WTC11 (cell line): Measurements from ENCODE around the gene RPL31. TPM values are rescaled to one million over a fixed set of nuclear protein-coding genes. Genes with fewer than 3 reads are reported as not detected.

Source experiments
- ATAC-seq: fragments of 200-7000 bp; cut with Tn5 transposase; 2 replicates; pipeline ENCODE4 v1.10.0; 2021; ENCODE audit warnings: mild to moderate bottlenecking, moderate library complexity
- CTCF ChIA-PET: fragments of 300-600 bp; sonication (Branson Sonifier 250); formaldehyde crosslinking; loops from one replicate; lab custom pipeline; 2021; ENCODE audit warnings: antibody characterized with exemption; lab: Charles Lee
- POLR2A ChIA-PET: fragments of 350-600 bp; sonication (Branson Sonifier 250); formaldehyde crosslinking; loops from one replicate; lab custom pipeline; 2021; ENCODE audit warnings: antibody characterized with exemption; lab: Charles Lee
- DNase-seq: peaks from one replicate; pipeline ENCODE4 v3.0.0; 2021; ENCODE audit warnings: low spot score
- H3K27ac Mint-ChIP-seq: 2 replicates; pipeline ENCODE4 v1.8.0; 2021; ENCODE audit warnings: mixed read lengths
- H3K27me3 Mint-ChIP-seq: 2 replicates; pipeline ENCODE4 v1.8.0; 2021; ENCODE audit warnings: low read depth, mild to moderate bottlenecking, moderate library complexity, mixed read lengths
- H3K36me3 Mint-ChIP-seq: 2 replicates; pipeline ENCODE4 v1.8.0; 2021; ENCODE audit warnings: mixed read lengths
- H3K4me1 Mint-ChIP-seq: 2 replicates; pipeline ENCODE4 v1.8.0; 2022; ENCODE audit warnings: mixed read lengths
- H3K4me3 Mint-ChIP-seq: 2 replicates; pipeline ENCODE4 v1.8.0; 2021; ENCODE audit warnings: mild to moderate bottlenecking, moderate library complexity, mixed read lengths
- H3K9me3 Mint-ChIP-seq: 2 replicates; pipeline ENCODE4 v1.8.0; 2021; ENCODE audit warnings: mixed read lengths
- AR ChIP-seq: fragments of 250-450 bp; sonication (Bioruptor Pico); IDR thresholded peaks from 2 replicates; pipeline ENCODE4 v1.9.0; 2021; ENCODE audit warnings: mild to moderate bottlenecking
- ATF2 ChIP-seq: sonication (generic); formaldehyde crosslinking; IDR thresholded peaks from 2 replicates; pipeline ENCODE4 v1.8.1; 2022; ENCODE audit warnings: low read depth, missing genetic modification reagents, borderline replicate concordance
- CBFB ChIP-seq: sonication (generic); formaldehyde crosslinking; IDR thresholded peaks from 2 replicates; pipeline ENCODE4 v1.8.1; 2022; ENCODE audit warnings: mild to moderate bottlenecking, low read depth, missing genetic modification reagents
- CREB1 ChIP-seq: sonication (generic); formaldehyde crosslinking; IDR thresholded peaks from 2 replicates; pipeline ENCODE4 v1.8.0; 2023; ENCODE audit warnings: mild to moderate bottlenecking, missing genetic modification reagents
- HMGA2 ChIP-seq: fragments of 250-450 bp; sonication (Bioruptor Pico); IDR thresholded peaks from 2 replicates; pipeline ENCODE4 v1.4.0; 2021; ENCODE audit warnings: mild to moderate bottlenecking, moderate library complexity
- IRF1 ChIP-seq: sonication (generic); formaldehyde crosslinking; IDR thresholded peaks from 2 replicates; pipeline ENCODE4 v1.8.0; 2023; ENCODE audit warnings: missing genetic modification reagents
- IRF2 ChIP-seq: sonication (generic); formaldehyde crosslinking; IDR thresholded peaks from 2 replicates; pipeline ENCODE4 v1.8.0; 2022; ENCODE audit warnings: low read depth, missing genetic modification reagents, borderline replicate concordance
- JAZF1 ChIP-seq: fragments of 250-450 bp; sonication (Bioruptor Pico); IDR thresholded peaks from 2 replicates; pipeline ENCODE4 v1.9.0; 2021; ENCODE audit warnings: moderate library complexity, mild to moderate bottlenecking, inconsistent platforms
- KAT7 ChIP-seq: sonication (generic); formaldehyde crosslinking; IDR thresholded peaks from 2 replicates; pipeline ENCODE4 v1.8.1; 2023; ENCODE audit warnings: missing genetic modification reagents, mild to moderate bottlenecking, borderline replicate concordance
- MLX ChIP-seq: sonication (generic); formaldehyde crosslinking; IDR thresholded peaks from 2 replicates; pipeline ENCODE4 v1.8.1; 2023; ENCODE audit warnings: mild to moderate bottlenecking, missing genetic modification reagents, moderate library complexity
- NFATC4 ChIP-seq: fragments of 250-450 bp; sonication (Bioruptor Pico); IDR thresholded peaks from 2 replicates; pipeline ENCODE4 v1.9.0; 2021; ENCODE audit warnings: mild to moderate bottlenecking
- NFYB ChIP-seq: sonication (generic); formaldehyde crosslinking; conservative IDR thresholded peaks from 2 replicates; pipeline ENCODE4 v1.8.0; 2022; ENCODE audit warnings: low read depth, missing genetic modification reagents
- NR2C2 ChIP-seq: sonication (generic); formaldehyde crosslinking; IDR thresholded peaks from 2 replicates; pipeline ENCODE4 v1.8.0; 2022; ENCODE audit warnings: mild to moderate bottlenecking, missing genetic modification reagents
- NR3C1 ChIP-seq: sonication (generic); formaldehyde crosslinking; conservative IDR thresholded peaks from 2 replicates; pipeline ENCODE4 v1.8.1; 2023; ENCODE audit warnings: low read depth, mild to moderate bottlenecking, missing genetic modification reagents
- PRDM15 ChIP-seq: sonication (generic); formaldehyde crosslinking; IDR thresholded peaks from 2 replicates; pipeline ENCODE4 v1.8.0; 2022; ENCODE audit warnings: missing genetic modification reagents
- SMAD3 ChIP-seq: sonication (generic); formaldehyde crosslinking; IDR thresholded peaks from 2 replicates; pipeline ENCODE4 v1.8.0; 2022; ENCODE audit warnings: missing genetic modification reagents, mild to moderate bottlenecking, borderline replicate concordance
- TCF7 ChIP-seq: sonication (generic); formaldehyde crosslinking; IDR thresholded peaks from 2 replicates; pipeline ENCODE4 v1.8.0; 2022; ENCODE audit warnings: mild to moderate bottlenecking, low read depth, missing genetic modification reagents, moderate library complexity
- USF1 ChIP-seq: sonication (generic); formaldehyde crosslinking; IDR thresholded peaks from 2 replicates; pipeline ENCODE4 v1.8.0; 2022; ENCODE audit warnings: mild to moderate bottlenecking, missing genetic modification reagents
- ZNF138 ChIP-seq: sonication (generic); formaldehyde crosslinking; conservative IDR thresholded peaks from 2 replicates; pipeline ENCODE4 v1.8.1; 2022; ENCODE audit warnings: mild to moderate bottlenecking, moderate library complexity, missing genetic modification reagents
- ZNF219 ChIP-seq: sonication (generic); formaldehyde crosslinking; IDR thresholded peaks from 2 replicates; pipeline ENCODE4 v1.8.0; 2023; ENCODE audit warnings: missing genetic modification reagents, mild to moderate bottlenecking, borderline replicate concordance
- ZNF232 ChIP-seq: sonication (generic); formaldehyde crosslinking; IDR thresholded peaks from 2 replicates; pipeline ENCODE4 v1.8.0; 2022; ENCODE audit warnings: mild to moderate bottlenecking, missing genetic modification reagents
- ZNF263 ChIP-seq: sonication (generic); formaldehyde crosslinking; IDR thresholded peaks from 2 replicates; pipeline ENCODE4 v1.8.1; 2022; ENCODE audit warnings: low read depth, mild to moderate bottlenecking, moderate library complexity, missing genetic modification reagents
- ZNF317 ChIP-seq: sonication (generic); formaldehyde crosslinking; IDR thresholded peaks from 2 replicates; pipeline ENCODE4 v1.8.1; 2023; ENCODE audit warnings: low read depth, mild to moderate bottlenecking, moderate library complexity, missing genetic modification reagents, borderline replicate concordance
- ZNF671 ChIP-seq: fragments of 250-450 bp; sonication (Bioruptor Pico); IDR thresholded peaks from 2 replicates; pipeline ENCODE4 v1.8.0; 2021; ENCODE audit warnings: mild to moderate bottlenecking
- total RNA-seq: library from RNA; stranded (reverse); gene quantifications from 3 replicates; pipeline ENCODE4 v1.2.3, GENCODE V29; 2021

RPL31 gene
- total RNA-seq, 1 experiment from 2014 or later, result 1,590 TPM

GRCh38 chr2:101025561-101025960, 23.5 kb downstream of the RPL31 start:
- Mint-ChIP-seq H3K4me3 (no peak overlapping the region), H3K36me3 (peaks cover 48% of the 10 kb centered on the region), H3K27me3 (no peaks in the 10 kb centered on the region), H3K9me3 (peaks cover 13% of the 10 kb centered on the region; the same call in 1 of the 2 replicates), H3K27ac (peak overlapping the region; percentile 65; the same call in 1 of the 2 replicates), H3K4me1 (peaks cover 15% of the 10 kb centered on the region)
- ChIA-PET POLR2A (interaction anchor here (0.9 kb wide), 1 partner anchor 18 kb away, joined by 3 read pairs; no protein-coding TSS in a partner anchor), CTCF (interaction anchor here (1.0 to 2.2 kb wide), 4 partner anchors 13 to 192 kb away, joined by 4 to 8 read pairs (median 6); no protein-coding TSS in a partner anchor)
- DNase-seq (no peak), ATAC-seq (no peak)
- TF ChIP-seq KAT7, result no peak
- no peak for TF ChIP-seq JAZF1 (CRISPR knock-in tag)
- no peak for TF ChIP-seq USF1 (CRISPR knock-in tag)
- no peak for TF ChIP-seq ZNF232 (CRISPR knock-in tag)
- TF ChIP-seq ZNF219 (CRISPR knock-in tag), result no peak
- TF ChIP-seq ZNF317 (CRISPR knock-in tag), result no peak
- TF ChIP-seq TCF7 (CRISPR knock-in tag), result no peak
- no peak for TF ChIP-seq ATF2
- no peak for TF ChIP-seq NR2C2 (CRISPR knock-in tag)
- TF ChIP-seq SMAD3 (CRISPR knock-in tag), result no peak
- no peak for TF ChIP-seq AR (CRISPR knock-in tag)
- TF ChIP-seq ZNF263 (CRISPR knock-in tag), result no peak
- no peak for TF ChIP-seq ZNF671 (CRISPR knock-in tag)
- no peak for TF ChIP-seq IRF1 (CRISPR knock-in tag)
- no peak for TF ChIP-seq IRF2 (CRISPR knock-in tag)

GRCh38 chr2:101026253-101026701, 24.2 kb downstream of the RPL31 start:
- Mint-ChIP-seq H3K27ac (peak overlapping the region; percentile 73), H3K27me3 (no peaks in the 10 kb centered on the region), H3K4me1 (peaks cover 15% of the 10 kb centered on the region), H3K9me3 (peaks cover 16% of the 10 kb centered on the region; the same call in 1 of the 2 replicates), H3K36me3 (peaks cover 48% of the 10 kb centered on the region)
- ChIA-PET CTCF (interaction anchor here (1.0 to 2.2 kb wide), 9 partner anchors 9 to 192 kb away, joined by 3 to 12 read pairs (median 7); no protein-coding TSS in a partner anchor), POLR2A (interaction anchor here (0.6 to 0.9 kb wide), 2 partner anchors 18 to 23 kb away, joined by 3 read pairs; no protein-coding TSS in a partner anchor)
- ATAC-seq, result peak; percentile 68
- no peak for TF ChIP-seq JAZF1 (CRISPR knock-in tag)
- no peak for TF ChIP-seq NFYB (CRISPR knock-in tag)
- TF ChIP-seq PRDM15, result no peak
- TF ChIP-seq USF1 (CRISPR knock-in tag), result no peak
- no peak for TF ChIP-seq CREB1 (CRISPR knock-in tag)
- TF ChIP-seq HMGA2 (CRISPR knock-in tag), result no peak
- no peak for TF ChIP-seq ZNF138
- TF ChIP-seq CBFB (CRISPR knock-in tag), result no peak
- TF ChIP-seq MLX (CRISPR knock-in tag), result no peak
- no peak for TF ChIP-seq NR3C1 (CRISPR knock-in tag)
- no peak for TF ChIP-seq NFATC4
- TF ChIP-seq, all 79 proteins: peak for 0
- DNase-seq, result no peak
- no peak overlapping the region for H3K4me3 Mint-ChIP-seq
